Stimulated activated CD8-positive, alpha-beta memory T cell treated with anti-CD3 and anti-CD28 coated beads, Interleukin-12 subunit alpha, Interleukin-12 subunit beta, amount 100 ng/mL, for 1 hour (primary cell): Measurements from ENCODE around the gene CISTR.
"Not testable (repeated sequence)": the region's sequence is repeated elsewhere in the genome, so short reads cannot be mapped to it uniquely, and the experiment has no call there.

Experiments
- DNase-seq: peaks from one replicate; pipeline ENCODE4 v3.0.0-alpha.2; 2020; ENCODE audit warnings: low read depth

The CISTR gene

GRCh38 chr12:53762793-53763192 lies 11.0 kb upstream of the CISTR start:
- not testable (repeated sequence) for DNase-seq

- DNase-seq, result no peak
Observed at GRCh38 chr12:53761306-53761705, 9.5 kb upstream of the CISTR start.

- no peak for DNase-seq
Observed at GRCh38 chr12:53759261-53759660, 7.5 kb upstream of the CISTR start.

- DNase-seq, result no peak
Observed at GRCh38 chr12:53758730-53759103, 6.9 kb upstream of the CISTR start.

GRCh38 chr12:53758081-53758729 lies 6.4 kb upstream of the CISTR start:
- no peak for DNase-seq

- DNase-seq, result peak; percentile 63
Observed at GRCh38 chr12:53757101-53757770, 5.5 kb upstream of the CISTR start.

GRCh38 chr12:53756300-53757100 lies 4.7 kb upstream of the CISTR start:
- DNase-seq, result no peak

GRCh38 chr12:53755893-53756292 lies 4.1 kb upstream of the CISTR start:
- DNase-seq, result no peak

- no peak for DNase-seq
Observed at GRCh38 chr12:53755451-53755891, 3.7 kb upstream of the CISTR start.

GRCh38 chr12:53754633-53755264 lies 3.0 kb upstream of the CISTR start:
- no peak for DNase-seq

GRCh38 chr12:53754188-53754585 lies 2.4 kb upstream of the CISTR start:
- no peak for DNase-seq

- no peak for DNase-seq
Observed at GRCh38 chr12:53752621-53753020, 842 bp upstream of the CISTR start.

GRCh38 chr12:53752192-53752601 lies 418 bp upstream of the CISTR start:
- DNase-seq, result no peak

GRCh38 chr12:53750812-53751335 lies 905 bp downstream of the CISTR start:
- no peak for DNase-seq

GRCh38 chr12:53749986-53750811 lies 1.6 kb downstream of the CISTR start:
- no peak for DNase-seq

GRCh38 chr12:53748072-53748840 lies 3.5 kb downstream of the CISTR start:
- no peak for DNase-seq

GRCh38 chr12:53747095-53747494 lies 4.7 kb downstream of the CISTR start:
- no peak for DNase-seq

GRCh38 chr12:53746592-53747092 lies 5.1 kb downstream of the CISTR start:
- DNase-seq, result peak; percentile 80

- DNase-seq, result no peak
Observed at GRCh38 chr12:53744751-53745150, 7.0 kb downstream of the CISTR start.

- DNase-seq, result no peak
Observed at GRCh38 chr12:53744130-53744441, 7.7 kb downstream of the CISTR start.
